ENCODE results near the gene KANK3. TPM values are rescaled to one million over a fixed set of nuclear protein-coding genes. Genes with fewer than 3 reads are reported as not detected.
A peak's percentile ranks its signal among the peaks of the same experiment; 100 is the strongest.
"Not testable (repeated sequence)": the region's sequence is repeated elsewhere in the genome, so short reads cannot be mapped to it uniquely, and the experiment has no call there.

The KANK3 gene
- polyA plus RNA-seq, 4 donors: 6.8 to 16.7 (median 8.1) TPM

GRCh38 chr19:8320564-8321066, 22.4 kb downstream of the KANK3 start:
- DNase-seq (ENCODE audit: low read depth in 4 of 4, low spot score in 3 of 4): no peak

- DNase-seq (ENCODE audit: low read depth in 4 of 4, low spot score in 3 of 4): no peak
Observed at GRCh38 chr19:8319807-8320520, 23.1 kb downstream of the KANK3 start.

GRCh38 chr19:8318835-8319234, 24.2 kb downstream of the KANK3 start:
- not testable (repeated sequence) for DNase-seq (ENCODE audit: low read depth in 4 of 4, low spot score in 3 of 4)

GRCh38 chr19:8316351-8317125, 26.5 kb downstream of the KANK3 start:
- DNase-seq (ENCODE audit: low read depth in 4 of 4, low spot score in 3 of 4): no peak

GRCh38 chr19:8314981-8315640, 28.0 kb downstream of the KANK3 start:
- DNase-seq (ENCODE audit: low read depth in 4 of 4, low spot score in 3 of 4): not testable (repeated sequence)

- DNase-seq (ENCODE audit: low read depth in 4 of 4, low spot score in 3 of 4): no peak
Observed at GRCh38 chr19:8311461-8312260, 31.4 kb downstream of the KANK3 start.

- no peak for DNase-seq (ENCODE audit: low read depth in 4 of 4, low spot score in 3 of 4)
Observed at GRCh38 chr19:8310342-8311055, 32.6 kb downstream of the KANK3 start.

- DNase-seq (ENCODE audit: low read depth in 4 of 4, low spot score in 3 of 4): no peak
Observed at GRCh38 chr19:8308891-8309291, 34.2 kb downstream of the KANK3 start.

GRCh38 chr19:8307965-8308866, 34.8 kb downstream of the KANK3 start, which contains the start of gene CD320:
TSS of gene CD320 (minus strand) at chr19:8308358. CDS start at chr19:8308290, 68 bp downstream.
- peak; percentile 84 to 88 (median 86) for DNase-seq (ENCODE audit: low read depth in 4 of 4, low spot score in 3 of 4)

- no peak for DNase-seq (ENCODE audit: low read depth in 4 of 4, low spot score in 3 of 4)
Observed at GRCh38 chr19:8307400-8307964, 35.6 kb downstream of the KANK3 start.

GRCh38 chr19:8306235-8307054, 36.6 kb downstream of the KANK3 start:
- no peak for DNase-seq (ENCODE audit: low read depth in 4 of 4, low spot score in 3 of 4)

- no peak for DNase-seq (ENCODE audit: low read depth in 4 of 4, low spot score in 3 of 4)
Observed at GRCh38 chr19:8305798-8306197, 37.3 kb downstream of the KANK3 start.

- no peak for DNase-seq (ENCODE audit: low read depth in 4 of 4, low spot score in 3 of 4)
Observed at GRCh38 chr19:8304841-8305621, 38.0 kb downstream of the KANK3 start.

- DNase-seq (ENCODE audit: low read depth in 4 of 4, low spot score in 3 of 4): no peak
Observed at GRCh38 chr19:8302734-8303133, 40.3 kb downstream of the KANK3 start.

GRCh38 chr19:8302357-8302691, 40.7 kb downstream of the KANK3 start:
- no peak for DNase-seq (ENCODE audit: low read depth in 4 of 4, low spot score in 3 of 4)

GRCh38 chr19:8291337-8291736, 51.7 kb downstream of the KANK3 start:
- DNase-seq (ENCODE audit: low read depth in 4 of 4, low spot score in 3 of 4): not testable (repeated sequence)

- DNase-seq (ENCODE audit: low read depth in 4 of 4, low spot score in 3 of 4): not testable (repeated sequence)
Observed at GRCh38 chr19:8276508-8276907, 66.6 kb downstream of the KANK3 start.

All from right renal pelvis (tissue), 4 donors.